Measurements from ENCODE around the gene RPTN.

DNA sequence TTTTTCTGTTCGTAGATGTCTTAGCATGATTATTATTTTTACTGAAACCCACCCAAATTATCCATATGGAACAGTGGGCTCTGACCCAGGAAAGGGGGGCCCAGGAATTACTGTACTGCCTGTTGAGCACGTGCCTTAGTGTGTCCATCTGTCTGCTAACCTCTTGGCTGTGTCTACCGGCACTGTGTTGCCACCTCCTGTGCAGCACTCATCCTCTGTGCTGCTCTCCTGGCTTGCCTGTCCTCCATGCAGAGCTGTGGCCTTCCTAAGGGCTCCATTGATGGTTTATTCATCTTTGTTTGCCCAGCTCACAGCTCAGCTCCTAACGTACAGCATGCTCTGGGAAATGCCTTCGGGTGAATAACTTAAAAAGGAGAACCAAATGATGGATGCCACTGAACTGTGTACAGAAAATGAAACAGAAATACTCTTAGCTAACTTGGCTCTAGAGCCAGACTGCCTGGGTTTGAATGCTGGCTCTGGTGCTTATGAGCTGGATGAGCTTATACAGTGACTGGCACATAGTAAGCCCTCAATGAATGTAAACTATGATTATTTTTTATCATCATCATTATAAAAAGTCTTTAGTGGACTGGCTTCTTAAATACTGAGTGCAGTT, 11.4 kb upstream of the RPTN start:
- TF ChIP-seq RNF2 (IDR thresholded peaks at IDR 0.05; ENCODE audit: borderline replicate concordance, low read depth) (no peak), CEBPB (IDR thresholded peaks at IDR 0.05) (no peak), EP300 (IDR thresholded peaks at IDR 0.05) (no peak), BHLHE40 (IDR thresholded peaks at IDR 0.05; ENCODE audit: low read depth, low read length) (no peak), RAD21 (conservative IDR thresholded peaks at IDR 0.05 in 1 of 2, IDR thresholded peaks at IDR 0.05 in 1 of 2) (no peak), POLR2A (IDR thresholded peaks at IDR 0.05; ENCODE audit: low read length) (no peak), JUNB (IDR thresholded peaks at IDR 0.05) (no peak), RARB (CRISPR knock-in tag; IDR thresholded peaks at IDR 0.05) (no peak), RFX5 (IDR thresholded peaks at IDR 0.05) (no peak)
- TF ChIP-seq, protein P1, sequence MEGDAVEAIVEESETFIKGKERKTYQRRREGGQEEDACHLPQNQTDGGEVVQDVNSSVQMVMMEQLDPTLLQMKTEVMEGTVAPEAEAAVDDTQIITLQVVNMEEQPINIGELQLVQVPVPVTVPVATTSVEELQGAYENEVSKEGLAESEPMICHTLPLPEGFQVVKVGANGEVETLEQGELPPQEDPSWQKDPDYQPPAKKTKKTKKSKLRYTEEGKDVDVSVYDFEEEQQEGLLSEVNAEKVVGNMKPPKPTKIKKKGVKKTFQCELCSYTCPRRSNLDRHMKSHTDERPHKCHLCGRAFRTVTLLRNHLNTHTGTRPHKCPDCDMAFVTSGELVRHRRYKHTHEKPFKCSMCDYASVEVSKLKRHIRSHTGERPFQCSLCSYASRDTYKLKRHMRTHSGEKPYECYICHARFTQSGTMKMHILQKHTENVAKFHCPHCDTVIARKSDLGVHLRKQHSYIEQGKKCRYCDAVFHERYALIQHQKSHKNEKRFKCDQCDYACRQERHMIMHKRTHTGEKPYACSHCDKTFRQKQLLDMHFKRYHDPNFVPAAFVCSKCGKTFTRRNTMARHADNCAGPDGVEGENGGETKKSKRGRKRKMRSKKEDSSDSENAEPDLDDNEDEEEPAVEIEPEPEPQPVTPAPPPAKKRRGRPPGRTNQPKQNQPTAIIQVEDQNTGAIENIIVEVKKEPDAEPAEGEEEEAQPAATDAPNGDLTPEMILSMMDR (IDR thresholded peaks at IDR 0.05): no peak
- TF ChIP-seq, protein P2, sequence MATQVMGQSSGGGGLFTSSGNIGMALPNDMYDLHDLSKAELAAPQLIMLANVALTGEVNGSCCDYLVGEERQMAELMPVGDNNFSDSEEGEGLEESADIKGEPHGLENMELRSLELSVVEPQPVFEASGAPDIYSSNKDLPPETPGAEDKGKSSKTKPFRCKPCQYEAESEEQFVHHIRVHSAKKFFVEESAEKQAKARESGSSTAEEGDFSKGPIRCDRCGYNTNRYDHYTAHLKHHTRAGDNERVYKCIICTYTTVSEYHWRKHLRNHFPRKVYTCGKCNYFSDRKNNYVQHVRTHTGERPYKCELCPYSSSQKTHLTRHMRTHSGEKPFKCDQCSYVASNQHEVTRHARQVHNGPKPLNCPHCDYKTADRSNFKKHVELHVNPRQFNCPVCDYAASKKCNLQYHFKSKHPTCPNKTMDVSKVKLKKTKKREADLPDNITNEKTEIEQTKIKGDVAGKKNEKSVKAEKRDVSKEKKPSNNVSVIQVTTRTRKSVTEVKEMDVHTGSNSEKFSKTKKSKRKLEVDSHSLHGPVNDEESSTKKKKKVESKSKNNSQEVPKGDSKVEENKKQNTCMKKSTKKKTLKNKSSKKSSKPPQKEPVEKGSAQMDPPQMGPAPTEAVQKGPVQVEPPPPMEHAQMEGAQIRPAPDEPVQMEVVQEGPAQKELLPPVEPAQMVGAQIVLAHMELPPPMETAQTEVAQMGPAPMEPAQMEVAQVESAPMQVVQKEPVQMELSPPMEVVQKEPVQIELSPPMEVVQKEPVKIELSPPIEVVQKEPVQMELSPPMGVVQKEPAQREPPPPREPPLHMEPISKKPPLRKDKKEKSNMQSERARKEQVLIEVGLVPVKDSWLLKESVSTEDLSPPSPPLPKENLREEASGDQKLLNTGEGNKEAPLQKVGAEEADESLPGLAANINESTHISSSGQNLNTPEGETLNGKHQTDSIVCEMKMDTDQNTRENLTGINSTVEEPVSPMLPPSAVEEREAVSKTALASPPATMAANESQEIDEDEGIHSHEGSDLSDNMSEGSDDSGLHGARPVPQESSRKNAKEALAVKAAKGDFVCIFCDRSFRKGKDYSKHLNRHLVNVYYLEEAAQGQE (IDR thresholded peaks at IDR 0.05): no peak
- TF ChIP-seq, protein P3, sequence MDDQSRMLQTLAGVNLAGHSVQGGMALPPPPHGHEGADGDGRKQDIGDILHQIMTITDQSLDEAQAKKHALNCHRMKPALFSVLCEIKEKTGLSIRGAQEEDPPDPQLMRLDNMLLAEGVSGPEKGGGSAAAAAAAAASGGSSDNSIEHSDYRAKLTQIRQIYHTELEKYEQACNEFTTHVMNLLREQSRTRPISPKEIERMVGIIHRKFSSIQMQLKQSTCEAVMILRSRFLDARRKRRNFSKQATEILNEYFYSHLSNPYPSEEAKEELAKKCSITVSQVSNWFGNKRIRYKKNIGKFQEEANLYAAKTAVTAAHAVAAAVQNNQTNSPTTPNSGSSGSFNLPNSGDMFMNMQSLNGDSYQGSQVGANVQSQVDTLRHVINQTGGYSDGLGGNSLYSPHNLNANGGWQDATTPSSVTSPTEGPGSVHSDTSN (IDR thresholded peaks at IDR 0.05): no peak
